Right hindlimb (tissue), 1 donor: ENCODE results near the gene TMEM221.
"Not testable (repeated sequence)": the region's sequence is repeated elsewhere in the genome, so short reads cannot be mapped to it uniquely, and the experiment has no call there.

Experiments
- DNase-seq: peaks from one replicate; pipeline ENCODE4 v3.0.0-alpha.2; 2018

The TMEM221 gene

GRCh38 chr19:17448131-17448967 is at the start of gene TMEM221:
TSS of gene TMEM221 (minus strand) at chr19:17448668. CDS start at chr19:17448462, 206 bp downstream.
- DNase-seq = peak; percentile 73

DNA sequence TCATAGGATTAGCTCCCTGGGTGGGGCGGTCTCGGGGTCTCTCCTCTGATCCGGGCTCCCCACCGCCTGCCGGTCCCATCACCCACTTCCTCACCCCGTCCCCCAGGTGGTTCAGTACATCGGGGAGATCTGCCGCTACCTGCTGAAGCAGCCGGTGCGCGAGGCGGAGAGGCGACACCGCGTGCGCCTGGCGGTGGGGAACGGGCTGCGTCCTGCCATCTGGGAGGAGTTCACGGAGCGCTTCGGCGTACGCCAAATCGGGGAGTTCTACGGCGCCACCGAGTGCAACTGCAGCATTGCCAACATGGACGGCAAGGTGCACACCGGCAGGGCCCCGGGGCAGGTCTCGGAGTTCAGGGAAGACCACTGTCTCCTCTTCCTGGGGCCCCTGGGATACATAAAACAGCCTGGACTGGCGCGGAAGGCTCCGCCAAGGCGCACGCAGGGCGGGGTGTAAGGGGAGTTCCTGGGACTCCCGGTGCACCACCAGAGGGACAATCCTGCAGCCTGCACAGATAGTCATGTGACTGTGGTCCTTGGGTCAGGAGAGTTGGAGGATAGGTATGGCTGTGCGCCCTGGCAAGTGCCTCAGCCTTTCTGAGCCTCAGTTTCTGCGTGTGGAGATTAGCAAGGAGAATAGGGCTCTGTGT is 48.8 kb upstream of the TMEM221 start:
- no peak for DNase-seq

GRCh38 chr19:17496337-17496997 is 48.0 kb upstream of the TMEM221 start:
- no peak for DNase-seq

GRCh38 chr19:17495639-17496296 is 47.3 kb upstream of the TMEM221 start:
- no peak for DNase-seq

DNA sequence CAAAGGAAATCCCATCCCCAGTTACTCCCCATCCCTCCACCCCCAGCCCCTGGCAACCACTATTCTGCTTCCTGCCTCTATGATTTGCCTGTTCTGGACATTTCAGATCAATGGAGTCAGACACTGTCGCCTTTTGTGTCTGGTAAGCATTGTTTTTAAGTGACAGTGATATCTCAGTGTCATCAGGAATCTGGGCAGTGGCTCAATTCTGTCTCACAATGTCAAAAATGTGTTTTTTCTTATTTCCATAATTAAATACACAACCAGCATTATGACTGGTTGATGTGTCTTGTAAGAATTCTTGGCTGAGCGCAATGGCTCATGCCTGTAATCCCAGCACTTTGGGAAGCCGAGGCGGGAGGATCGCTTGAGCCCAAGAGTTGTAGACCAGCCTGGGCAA is 42.8 kb upstream of the TMEM221 start:
- DNase-seq = no peak

DNA sequence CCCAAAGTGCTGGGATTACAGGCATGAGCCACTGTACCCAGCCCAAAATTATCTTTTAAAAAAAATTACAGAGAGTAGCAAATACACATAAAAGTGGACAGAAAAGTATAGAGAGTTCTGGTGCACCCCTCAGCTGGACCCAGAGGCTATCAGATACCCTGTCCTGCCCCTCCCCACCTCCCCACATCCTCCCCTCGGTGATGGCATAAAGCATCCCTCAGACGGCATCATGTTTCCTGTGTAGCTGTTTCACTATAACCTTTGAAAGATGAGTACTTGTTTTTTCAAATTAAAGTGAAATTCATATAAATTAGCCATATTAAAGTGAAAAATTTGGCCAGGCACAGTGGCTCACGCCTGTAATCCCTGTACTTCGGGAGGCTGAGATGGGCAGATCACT is 41.9 kb upstream of the TMEM221 start:
- no peak for DNase-seq

- no peak for DNase-seq
Observed at GRCh38 chr19:17489392-17490030, 41.0 kb upstream of the TMEM221 start.

- peak; percentile 60 for DNase-seq
Observed at GRCh38 chr19:17488593-17489391, 40.3 kb upstream of the TMEM221 start.

GRCh38 chr19:17487284-17488121 is 39.0 kb upstream of the TMEM221 start:
- no peak for DNase-seq

- DNase-seq = no peak
Observed at GRCh38 chr19:17486545-17487240, 38.2 kb upstream of the TMEM221 start.

- no peak for DNase-seq
Observed at GRCh38 chr19:17484520-17485185, 36.2 kb upstream of the TMEM221 start.

- DNase-seq = no peak
Observed at GRCh38 chr19:17483605-17484002, 35.1 kb upstream of the TMEM221 start.

DNA sequence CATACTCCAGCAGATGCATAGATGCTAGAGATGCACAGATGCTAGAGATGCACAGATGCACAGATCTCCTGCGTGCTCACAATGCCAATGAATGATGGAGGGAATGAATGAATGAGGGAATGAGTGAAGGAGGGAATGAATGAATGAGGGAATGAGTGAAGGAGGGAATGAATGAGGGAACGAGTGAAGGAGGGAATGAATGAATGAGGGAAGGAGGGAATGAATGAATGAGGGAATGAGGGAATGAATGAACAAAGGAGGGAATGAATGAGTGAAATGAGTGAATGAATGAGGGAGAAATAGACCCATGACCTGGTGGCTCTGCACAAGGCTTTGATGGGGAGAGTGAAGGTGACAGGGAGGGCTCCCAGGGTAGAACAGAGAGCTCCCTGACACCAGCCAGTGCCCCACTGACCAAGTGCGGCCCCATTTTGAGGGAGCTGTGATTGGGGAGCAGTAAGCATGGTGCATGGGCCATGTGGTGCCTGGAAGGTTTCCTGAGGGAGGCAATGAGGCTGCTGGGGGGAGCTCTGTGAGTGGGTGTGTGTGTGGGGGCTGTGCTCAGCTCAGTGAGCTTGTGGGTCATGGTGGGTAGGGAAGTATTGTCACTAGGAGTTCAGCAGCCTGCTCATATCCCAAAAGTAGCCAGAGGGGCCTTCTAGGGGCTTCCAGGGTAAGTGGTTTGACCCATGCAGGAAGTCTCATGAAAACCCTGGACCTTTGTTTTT is 34.6 kb upstream of the TMEM221 start:
- DNase-seq = no peak

- DNase-seq = no peak
Observed at GRCh38 chr19:17481986-17482385, 33.5 kb upstream of the TMEM221 start.

DNA sequence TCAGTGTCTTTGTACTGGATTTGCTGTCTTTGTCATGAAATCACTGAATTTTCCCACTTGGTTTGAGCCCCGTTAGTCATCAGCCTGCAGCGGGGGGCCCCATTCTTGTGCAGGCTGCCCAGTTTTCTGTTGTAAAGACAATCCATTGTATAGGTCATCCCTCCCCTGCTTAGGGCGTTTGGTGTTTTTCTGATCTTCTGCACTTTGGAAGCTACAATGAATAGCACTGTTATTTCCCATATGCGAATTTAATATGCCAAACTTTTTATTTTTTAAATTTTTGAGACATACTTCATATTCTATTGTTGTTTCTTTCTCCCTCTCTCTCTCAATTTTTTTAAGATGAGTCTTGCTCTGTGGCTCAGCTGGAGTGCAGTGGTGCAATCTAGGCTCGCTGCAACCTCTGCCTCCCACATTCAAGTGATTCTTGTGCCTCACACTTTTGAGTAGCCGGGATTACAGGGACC is 30.9 kb upstream of the TMEM221 start:
- no peak for DNase-seq

DNA sequence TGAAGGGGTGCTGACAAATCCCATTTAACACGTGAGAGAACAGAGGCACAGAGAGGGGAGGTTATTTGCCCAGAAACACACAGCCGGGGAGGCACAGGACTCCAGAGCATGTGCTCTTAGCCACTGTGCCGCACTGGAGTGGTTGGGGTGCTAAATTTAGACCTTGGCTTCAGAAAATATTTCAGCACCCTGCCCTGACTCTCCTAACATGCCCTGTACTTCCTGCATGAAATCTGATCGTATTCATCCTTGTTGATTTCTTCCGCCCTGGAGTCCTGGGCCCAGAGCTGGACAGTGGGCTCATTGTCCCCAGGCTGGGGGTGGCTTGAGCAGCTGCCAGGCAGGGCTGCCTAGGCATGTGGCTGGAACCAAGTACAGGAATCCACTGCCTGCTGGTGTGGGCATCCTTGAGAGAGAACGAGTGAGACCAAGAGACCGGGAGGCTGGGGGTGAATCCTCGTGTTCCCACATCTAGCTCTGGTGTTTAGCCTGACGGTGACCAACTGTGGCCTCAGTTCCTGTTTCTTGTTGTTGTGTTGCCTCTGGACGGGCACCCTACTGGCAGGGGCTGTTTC is 27.2 kb upstream of the TMEM221 start:
- peak; percentile 85 for DNase-seq

DNA sequence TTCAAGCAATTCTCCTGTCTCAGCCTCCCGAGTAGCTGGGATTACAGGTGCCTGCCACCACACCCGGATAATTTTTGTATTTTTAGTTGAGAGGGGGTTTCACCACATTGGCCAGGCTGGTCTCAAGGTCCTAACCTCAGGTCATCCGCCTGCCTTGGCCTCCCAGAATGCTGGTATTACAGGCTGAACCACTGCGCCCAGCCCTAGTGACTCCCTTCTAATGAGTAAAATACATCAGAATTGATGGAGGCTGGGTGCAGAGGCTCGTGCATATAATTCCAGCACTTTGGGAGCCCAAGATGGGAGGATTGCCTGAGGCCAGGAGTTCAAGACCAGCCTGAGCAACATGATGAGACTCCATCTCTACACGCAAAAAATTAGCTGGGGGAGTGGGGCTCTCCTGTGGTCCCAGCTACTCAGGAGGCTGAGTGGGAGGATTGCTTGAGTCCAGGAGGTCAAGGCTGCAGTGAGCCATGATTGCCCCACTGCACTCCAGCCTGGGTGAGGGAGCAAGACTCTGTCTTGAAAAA is 26.6 kb upstream of the TMEM221 start:
- not testable (repeated sequence) for DNase-seq

- DNase-seq = no peak
Observed at GRCh38 chr19:17473041-17473440, 24.6 kb upstream of the TMEM221 start.
